HepG2 (cell line): Measurements from ENCODE around the gene C14orf180. TPM values are rescaled to one million over a fixed set of nuclear protein-coding genes. Genes with fewer than 3 reads are reported as not detected.

Experiments used
- ATAC-seq: fragments of 200-7000 bp; cut with Tn5 transposase; 3 replicates; pipeline ENCODE4 v1.9.1; 2020; ENCODE audit warnings: mild to moderate bottlenecking, moderate library complexity
- BruUV-seq: library from RNA; stranded (reverse); fragments of 400-500 nt; replicated peaks from 2 replicates; lab custom pipeline; 2021; lab: Mats Ljungman, UMichigan
- CTCF ChIA-PET: fragments of 300-600 bp; formaldehyde crosslinking; extraction: SDS; loops from one replicate; lab custom pipeline; 2021; ENCODE audit warnings: low total read pairs, inconsistent platforms, low intra/inter-chr PET ratio; lab: Yijun Ruan, JAX
- POLR2A ChIA-PET: fragments of 350-600 bp; sonication (Branson Sonifier 250); formaldehyde crosslinking; loops from one replicate; lab custom pipeline; 2020; ENCODE audit warnings: antibody characterized with exemption, inconsistent platforms; lab: Yijun Ruan, JAX
- DNase-seq: peaks from one replicate; pipeline ENCODE4 v3.0.0-alpha.2; 2015; ENCODE audit warnings: low spot score
- FAIRE-seq: peaks from 3 replicates; lab custom pipeline; 2011; peaks lifted over from hg19 to GRCh38; lab: Jason Lieb, UNC
- H2AFZ ChIP-seq: one replicate; pipeline ENCODE4 v1.6.1; 2011; ENCODE audit warnings: low read length, inconsistent platforms
- H3K27ac ChIP-seq: fragments of 300-600 bp; 3 replicates; pipeline ENCODE4 v1.8.0; 2011; ENCODE audit warnings: mixed run types, mild to moderate bottlenecking, mixed read lengths, low read length, inconsistent platforms; ENCODE audit not compliant: insufficient read depth; ENCODE audit errors: extremely low read length
- H3K27me3 ChIP-seq, 2 experiments: fragments of 200-600 bp in 1 of 2; 2 replicates in 1 of 2; 3 replicates in 1 of 2; pipeline versions ENCODE4 v1.6.0 to v1.8.0; 2011; ENCODE audit warnings: low read length in 2 of 2, mild to moderate bottlenecking in 2 of 2, moderate library complexity in 2 of 2, inconsistent platforms in 1 of 2; ENCODE audit not compliant: insufficient read depth in 2 of 2, control insufficient read depth in 1 of 2
- H3K36me3 ChIP-seq, 2 experiments: fragments of 200-600 bp in 1 of 2; replicated peaks in 1 of 2; 2 replicates in 1 of 2; 3 replicates in 1 of 2; pipeline versions ENCODE4 v1.5.1 to v1.8.0; 2011; ENCODE audit warnings: low read length in 2 of 2, inconsistent platforms in 1 of 2; ENCODE audit not compliant: insufficient read depth in 2 of 2, control insufficient read depth in 1 of 2
- H3K4me1 ChIP-seq: 2 replicates; pipeline ENCODE4 v1.5.1; 2012; ENCODE audit warnings: low read length, inconsistent platforms; ENCODE audit not compliant: insufficient read depth
- H3K4me2 ChIP-seq: 2 replicates; pipeline ENCODE4 v1.6.0; 2011; ENCODE audit warnings: low read depth, low read length, inconsistent platforms
- H3K4me3 ChIP-seq, 3 experiments: fragments of 200-600 bp in 1 of 3; sonication (generic), shearing (Covaris generic) in 1 of 3; replicated peaks in 1 of 3; 2 replicates each; pipeline ENCODE4 v1.5.1; 2011 to 2016; ENCODE audit warnings: low read length in 3 of 3, inconsistent platforms in 2 of 3, low read depth in 2 of 3, mild to moderate bottlenecking in 2 of 3, control low read depth in 1 of 3, mixed read lengths in 1 of 3; ENCODE audit not compliant: insufficient read depth in 1 of 3
- H3K79me2 ChIP-seq: one replicate; pipeline ENCODE4 v1.6.1; 2011; ENCODE audit warnings: low read length, inconsistent platforms; ENCODE audit not compliant: insufficient read depth
- H3K9ac ChIP-seq: 2 replicates; pipeline ENCODE4 v1.6.0; 2011; ENCODE audit warnings: mild to moderate bottlenecking, low read depth, low read length, inconsistent platforms; ENCODE audit not compliant: insufficient read depth
- H3K9me3 ChIP-seq: 2 replicates; pipeline ENCODE4 v1.5.1; 2012; ENCODE audit warnings: mild to moderate bottlenecking, low read length
- H4K20me1 ChIP-seq: 2 replicates; pipeline ENCODE4 v1.6.0; 2011; ENCODE audit warnings: inconsistent platforms, mild to moderate bottlenecking, low read length, moderate library complexity; ENCODE audit not compliant: insufficient read depth
- ATF5 ChIP-seq: sonication (generic); formaldehyde crosslinking; IDR thresholded peaks from 2 replicates; pipeline ENCODE4 v1.4.0; 2020; ENCODE audit warnings: mild to moderate bottlenecking, low read depth, missing genetic modification reagents
- CHCHD3 ChIP-seq: sonication (generic); formaldehyde crosslinking; IDR thresholded peaks from 2 replicates; pipeline ENCODE4 v1.8.0; 2022; ENCODE audit warnings: mild to moderate bottlenecking, missing genetic modification reagents, moderate library complexity
- IRX3 ChIP-seq: sonication (generic); formaldehyde crosslinking; IDR thresholded peaks from 2 replicates; pipeline ENCODE4 v1.8.1; 2023; ENCODE audit warnings: mild to moderate bottlenecking, low read depth, missing genetic modification reagents, borderline replicate concordance
- LCORL ChIP-seq, 2 experiments: fragments of 450-650 bp in 1 of 2; sonication (generic) in 1 of 2; formaldehyde crosslinking in 1 of 2; IDR thresholded peaks; 2 replicates each; pipeline versions ENCODE4 v1.5.0 to v1.6.1; 2017 to 2020; ENCODE audit warnings: antibody characterized with exemption in 1 of 2, missing genetic modification reagents in 1 of 2
- NFAT5 ChIP-seq: sonication (generic); formaldehyde crosslinking; IDR thresholded peaks from 2 replicates; pipeline ENCODE4 v1.4.0; 2020; ENCODE audit warnings: missing genetic modification reagents
- NR0B2 ChIP-seq: sonication (generic); formaldehyde crosslinking; IDR thresholded peaks from 2 replicates; pipeline ENCODE4 v1.4.0; 2020; ENCODE audit warnings: mild to moderate bottlenecking, missing genetic modification reagents
- PBX3 ChIP-seq: sonication (generic); formaldehyde crosslinking; IDR thresholded peaks from 2 replicates; pipeline ENCODE4 v1.8.1; 2023; ENCODE audit warnings: missing genetic modification reagents, inconsistent platforms, borderline replicate concordance
- RBM22 ChIP-seq: fragments of 200-400 bp; formaldehyde crosslinking; optimal IDR thresholded peaks from 2 replicates; pipeline ENCODE3; 2017; ENCODE audit warnings: mild to moderate bottlenecking, low read length, moderate library complexity
- RELA ChIP-seq: sonication (generic); formaldehyde crosslinking; IDR thresholded peaks from 2 replicates; pipeline ENCODE4 v1.4.0; 2020; ENCODE audit warnings: missing genetic modification reagents
- SPEN ChIP-seq: sonication (generic); formaldehyde crosslinking; IDR thresholded peaks from 2 replicates; pipeline ENCODE4 v1.5.1; 2020; ENCODE audit warnings: low read depth, mild to moderate bottlenecking, missing genetic modification reagents
- TEAD2 ChIP-seq: sonication (generic); formaldehyde crosslinking; IDR thresholded peaks from 2 replicates; pipeline ENCODE4 v1.9.0; 2021; ENCODE audit warnings: missing genetic modification reagents
- THAP8 ChIP-seq: sonication (generic); formaldehyde crosslinking; IDR thresholded peaks from 2 replicates; pipeline ENCODE4 v1.5.1; 2020; ENCODE audit warnings: missing genetic modification reagents, mild to moderate bottlenecking, borderline replicate concordance
- ZNF530 ChIP-seq: sonication (generic); formaldehyde crosslinking; IDR thresholded peaks from 2 replicates; pipeline ENCODE4 v1.5.0; 2020; ENCODE audit warnings: low read depth, mild to moderate bottlenecking, missing genetic modification reagents
- ZNF788 ChIP-seq: sonication (generic); formaldehyde crosslinking; IDR thresholded peaks from 2 replicates; pipeline ENCODE4 v1.5.0; 2020; ENCODE audit warnings: mild to moderate bottlenecking, missing genetic modification reagents, borderline replicate concordance
- ZSCAN21 ChIP-seq: sonication (generic); formaldehyde crosslinking; IDR thresholded peaks from 2 replicates; pipeline ENCODE4 v1.8.0; 2022; ENCODE audit warnings: mild to moderate bottlenecking, missing genetic modification reagents, moderate library complexity, borderline replicate concordance
- ZSCAN25 ChIP-seq: sonication (generic); formaldehyde crosslinking; IDR thresholded peaks from 2 replicates; pipeline ENCODE4 v1.8.0; 2022; ENCODE audit warnings: mild to moderate bottlenecking, missing genetic modification reagents
- WGBS: methylation state at CpG from one replicate; pipeline ENCODE4 v1.1.6; 2017; ENCODE audit warnings: low lambda C conversion rate; 5-methylcytosine and 5-hydroxymethylcytosine counted together
- in situ Hi-C: cut with HindIII; loops from 2 replicates; pipeline ENCODE4 v1.10.0; 2017; ENCODE audit warnings: low pct_unique_long_range_greater_than_20kb; ENCODE audit not compliant: extremely low pct_ligation_motif_present
- intact Hi-C: fragments of 100-400 bp; cut with micrococcal nuclease; formaldehyde crosslinking; loops from one replicate; pipeline ENCODE4 v1.10.0; 2022; ENCODE audit not compliant: unreplicated experiment
- polyA plus RNA-seq, 8 experiments: library from polyadenylated mRNA; depleted of rRNA in 3 of 8; stranded (reverse) in 7 of 8; unstranded in 1 of 8; fragments of >200 nt; fragmentation: Illumina TruSeq in 4 of 8; extraction: Trizol in 4 of 8; gene quantifications; 2 replicates each; pipeline versions ENCODE4 v1.2.1 to v1.2.3, GENCODE V29; 2011 to 2016; ENCODE audit warnings: low read depth in 4 of 8, missing spikeins in 1 of 8, mixed read lengths in 1 of 8; ENCODE audit not compliant: insufficient read depth in 1 of 8
- total RNA-seq, 5 experiments: library from RNA; depleted of rRNA; stranded (reverse); fragments of >200 nt; fragmentation: Illumina TruSeq; extraction: Trizol; gene quantifications; 2 replicates each; pipeline ENCODE4 v1.2.3, GENCODE V29; 2016; ENCODE audit warnings: low read depth in 1 of 5

Gene C14orf180
- total and polyA plus RNA-seq, 2 of the 13 experiments (the other 11 are each of a cell fraction or from before 2014, with no cell fraction given): not detected

GRCh38 chr14:104595911-104596450 lies 16.4 kb downstream of the C14orf180 start:
- Histone ChIP-seq H2AFZ (no peak overlapping the region), H3K9me3 (no peaks in the 10 kb centered on the region), H4K20me1 (peaks cover 7% of the 10 kb centered on the region; the same call in 1 of the 2 replicates), H3K36me3 (no peaks in the 10 kb centered on the region), H3K9ac (no peak overlapping the region), H3K4me3 (no peak overlapping the region), H3K79me2 (no peaks in the 10 kb centered on the region), H3K4me1 (no peaks in the 10 kb centered on the region), H3K27ac (no peak overlapping the region), H3K27me3 (peaks cover 23 to 55% of the 10 kb centered on the region in 2 experiments; a peak in 4 of 5 replicates), H3K4me2 (no peak overlapping the region)
- DNase-seq (no peak), ATAC-seq (no peak), FAIRE-seq (no peak)
- CTCF ChIA-PET: no interaction called here
- in situ Hi-C loops: no loop called here
- no TSS peak for BruUV-seq
- POLR2A ChIA-PET: no interaction called here
- WGBS: 6% methylated on average over 2 of the region's 6 CpGs
- intact Hi-C loops: no loop called here
- TF ChIP-seq SPEN (no peak), ZSCAN21 (CRISPR knock-in tag) (no peak), PBX3 (CRISPR knock-in tag) (no peak), CHCHD3 (CRISPR knock-in tag) (no peak), NR0B2 (no peak), ZNF530 (CRISPR knock-in tag) (no peak), THAP8 (no peak), IRX3 (CRISPR knock-in tag) (no peak), ZNF788 (CRISPR knock-in tag) (no peak), ATF5 (no peak), TEAD2 (CRISPR knock-in tag) (no peak), RBM22 (no peak), LCORL (IDR thresholded peaks at IDR 0.05) (no peak), LCORL (CRISPR knock-in tag; IDR thresholded peaks at IDR 0.05) (no peak), RELA (CRISPR knock-in tag) (no peak), ZSCAN25 (no peak), NFAT5 (no peak)
